WTC11 (cell line): ENCODE results near the gene WDR47. TPM values are rescaled to one million over a fixed set of nuclear protein-coding genes. Genes with fewer than 3 reads are reported as not detected.

Experiments used
- ATAC-seq: fragments of 200-7000 bp; cut with Tn5 transposase; 2 replicates; pipeline ENCODE4 v1.10.0; 2021; ENCODE audit warnings: mild to moderate bottlenecking, moderate library complexity
- CTCF ChIA-PET: fragments of 300-600 bp; sonication (Branson Sonifier 250); formaldehyde crosslinking; loops from one replicate; lab custom pipeline; 2021; ENCODE audit warnings: antibody characterized with exemption; lab: Charles Lee
- POLR2A ChIA-PET: fragments of 350-600 bp; sonication (Branson Sonifier 250); formaldehyde crosslinking; loops from one replicate; lab custom pipeline; 2021; ENCODE audit warnings: antibody characterized with exemption; lab: Charles Lee
- DNase-seq: peaks from one replicate; pipeline ENCODE4 v3.0.0; 2021; ENCODE audit warnings: low spot score
- H3K27ac Mint-ChIP-seq: 2 replicates; pipeline ENCODE4 v1.8.0; 2021; ENCODE audit warnings: mixed read lengths
- H3K27me3 Mint-ChIP-seq: 2 replicates; pipeline ENCODE4 v1.8.0; 2021; ENCODE audit warnings: low read depth, mild to moderate bottlenecking, moderate library complexity, mixed read lengths
- H3K36me3 Mint-ChIP-seq: 2 replicates; pipeline ENCODE4 v1.8.0; 2021; ENCODE audit warnings: mixed read lengths
- H3K4me1 Mint-ChIP-seq: 2 replicates; pipeline ENCODE4 v1.8.0; 2022; ENCODE audit warnings: mixed read lengths
- H3K4me3 Mint-ChIP-seq: 2 replicates; pipeline ENCODE4 v1.8.0; 2021; ENCODE audit warnings: mild to moderate bottlenecking, moderate library complexity, mixed read lengths
- H3K9me3 Mint-ChIP-seq: 2 replicates; pipeline ENCODE4 v1.8.0; 2021; ENCODE audit warnings: mixed read lengths
- CREM ChIP-seq: sonication (generic); formaldehyde crosslinking; IDR thresholded peaks from 2 replicates; pipeline ENCODE4 v1.8.1; 2022; ENCODE audit warnings: mild to moderate bottlenecking, missing genetic modification reagents, moderate library complexity
- ESRRA ChIP-seq: sonication (generic); formaldehyde crosslinking; IDR thresholded peaks from 2 replicates; pipeline ENCODE4 v1.8.1; 2022; ENCODE audit warnings: mild to moderate bottlenecking, missing genetic modification reagents, borderline replicate concordance
- FOXJ3 ChIP-seq: sonication (generic); formaldehyde crosslinking; IDR thresholded peaks from 2 replicates; pipeline ENCODE4 v1.9.0; 2021; ENCODE audit warnings: missing genetic modification reagents, mild to moderate bottlenecking, borderline replicate concordance
- NFE2L1 ChIP-seq: sonication (generic); formaldehyde crosslinking; IDR thresholded peaks from 2 replicates; pipeline ENCODE4 v1.8.1; 2023; ENCODE audit warnings: missing genetic modification reagents
- NR2C2 ChIP-seq: sonication (generic); formaldehyde crosslinking; IDR thresholded peaks from 2 replicates; pipeline ENCODE4 v1.8.0; 2022; ENCODE audit warnings: mild to moderate bottlenecking, missing genetic modification reagents
- OVOL2 ChIP-seq: fragments of 250-450 bp; sonication (Bioruptor Pico); IDR thresholded peaks from 2 replicates; pipeline ENCODE4 v1.9.0; 2021; ENCODE audit warnings: mild to moderate bottlenecking, borderline replicate concordance
- SP1 ChIP-seq: sonication (generic); formaldehyde crosslinking; conservative IDR thresholded peaks from 2 replicates; pipeline ENCODE4 v1.8.1; 2022; ENCODE audit warnings: missing genetic modification reagents
- TEAD1 ChIP-seq: sonication (generic); formaldehyde crosslinking; IDR thresholded peaks from 2 replicates; pipeline ENCODE4 v1.8.0; 2022; ENCODE audit warnings: mild to moderate bottlenecking, missing genetic modification reagents
- TP53 ChIP-seq: sonication (generic); formaldehyde crosslinking; IDR thresholded peaks from 2 replicates; pipeline ENCODE4 v1.8.1; 2023; ENCODE audit warnings: mild to moderate bottlenecking, missing genetic modification reagents
- ZNF121 ChIP-seq: sonication (generic); formaldehyde crosslinking; IDR thresholded peaks from 2 replicates; pipeline ENCODE4 v1.8.0; 2023; ENCODE audit warnings: missing genetic modification reagents
- total RNA-seq: library from RNA; stranded (reverse); gene quantifications from 3 replicates; pipeline ENCODE4 v1.2.3, GENCODE V29; 2021
- TF ChIP-seq, protein P1 (sequence below): sonication (generic); formaldehyde crosslinking; IDR thresholded peaks from 2 replicates; pipeline ENCODE4 v1.8.1; 2023; ENCODE audit warnings: mild to moderate bottlenecking, missing genetic modification reagents
- TF ChIP-seq, protein P2 (sequence below): sonication (generic); formaldehyde crosslinking; IDR thresholded peaks from 2 replicates; pipeline ENCODE4 v1.8.1; 2023; ENCODE audit warnings: mild to moderate bottlenecking, moderate library complexity, missing genetic modification reagents
- TF ChIP-seq, protein P3 (sequence below): sonication (generic); formaldehyde crosslinking; IDR thresholded peaks from 2 replicates; pipeline ENCODE4 v1.8.1; 2023; ENCODE audit warnings: mild to moderate bottlenecking, missing genetic modification reagents, moderate library complexity
- TF ChIP-seq, protein P4 (sequence below): fragments of 250-450 bp; sonication (Bioruptor Pico); IDR thresholded peaks from 2 replicates; pipeline ENCODE4 v1.9.0; 2021; ENCODE audit warnings: mild to moderate bottlenecking
- TF ChIP-seq, protein P5 (sequence below): sonication (generic); formaldehyde crosslinking; IDR thresholded peaks from 2 replicates; pipeline ENCODE4 v1.8.0; 2022; ENCODE audit warnings: mild to moderate bottlenecking, missing genetic modification reagents
- TF ChIP-seq, protein P6 (sequence below): sonication (generic); formaldehyde crosslinking; IDR thresholded peaks from 2 replicates; pipeline ENCODE4 v1.8.0; 2022; ENCODE audit warnings: mild to moderate bottlenecking, missing genetic modification reagents
- TF ChIP-seq, protein P7 (sequence below): sonication (generic); formaldehyde crosslinking; IDR thresholded peaks from 2 replicates; pipeline ENCODE4 v1.8.1; 2022; ENCODE audit warnings: low read depth, mild to moderate bottlenecking, moderate library complexity, missing genetic modification reagents, borderline replicate concordance

The WDR47 gene
- total RNA-seq, 1 experiment from 2014 or later, result 7.0 TPM

DNA sequence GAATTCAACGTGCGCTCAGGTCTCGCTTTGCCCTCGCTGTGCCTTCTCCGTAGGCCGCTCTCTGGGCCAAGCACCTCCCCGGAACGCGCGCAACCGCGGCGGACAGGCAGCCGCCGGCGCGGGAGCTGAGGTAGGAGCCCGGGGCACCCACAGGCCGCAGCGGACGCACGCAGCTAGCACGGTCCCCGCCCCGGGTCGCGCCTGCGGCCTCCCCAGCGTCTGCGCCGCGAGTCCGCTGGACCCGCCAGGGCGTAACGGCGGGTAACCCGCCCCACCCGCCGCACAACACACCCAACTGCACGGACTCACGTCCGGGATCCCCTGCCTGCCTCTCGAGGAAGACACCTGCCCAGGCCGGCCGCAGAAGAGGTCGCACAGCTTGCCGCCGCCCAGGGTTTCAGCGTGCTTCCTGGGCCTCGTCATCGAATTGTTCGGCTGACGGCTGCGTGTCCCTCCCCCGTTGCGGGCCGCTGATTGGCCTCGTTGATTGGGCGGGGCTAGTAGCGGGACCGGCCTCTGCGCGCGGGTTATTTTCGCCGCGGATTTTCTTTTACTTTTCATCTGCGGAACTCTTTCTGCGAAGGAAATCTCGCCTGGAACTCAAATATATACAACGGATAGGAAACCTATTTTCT, 78.7 kb downstream of the WDR47 start, which contains the start of gene CLCC1 (continued):
- TF ChIP-seq, protein P1, sequence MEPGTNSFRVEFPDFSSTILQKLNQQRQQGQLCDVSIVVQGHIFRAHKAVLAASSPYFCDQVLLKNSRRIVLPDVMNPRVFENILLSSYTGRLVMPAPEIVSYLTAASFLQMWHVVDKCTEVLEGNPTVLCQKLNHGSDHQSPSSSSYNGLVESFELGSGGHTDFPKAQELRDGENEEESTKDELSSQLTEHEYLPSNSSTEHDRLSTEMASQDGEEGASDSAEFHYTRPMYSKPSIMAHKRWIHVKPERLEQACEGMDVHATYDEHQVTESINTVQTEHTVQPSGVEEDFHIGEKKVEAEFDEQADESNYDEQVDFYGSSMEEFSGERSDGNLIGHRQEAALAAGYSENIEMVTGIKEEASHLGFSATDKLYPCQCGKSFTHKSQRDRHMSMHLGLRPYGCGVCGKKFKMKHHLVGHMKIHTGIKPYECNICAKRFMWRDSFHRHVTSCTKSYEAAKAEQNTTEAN (CRISPR knock-in tag), result peak; percentile 85
- TF ChIP-seq NR2C2 (CRISPR knock-in tag) (peak; percentile 52; the same call in 1 of the 2 replicates), FOXJ3 (CRISPR knock-in tag) (no peak), CREM (CRISPR knock-in tag) (peak; percentile 88; the same call in 1 of the 2 replicates)
- TF ChIP-seq, protein P2, sequence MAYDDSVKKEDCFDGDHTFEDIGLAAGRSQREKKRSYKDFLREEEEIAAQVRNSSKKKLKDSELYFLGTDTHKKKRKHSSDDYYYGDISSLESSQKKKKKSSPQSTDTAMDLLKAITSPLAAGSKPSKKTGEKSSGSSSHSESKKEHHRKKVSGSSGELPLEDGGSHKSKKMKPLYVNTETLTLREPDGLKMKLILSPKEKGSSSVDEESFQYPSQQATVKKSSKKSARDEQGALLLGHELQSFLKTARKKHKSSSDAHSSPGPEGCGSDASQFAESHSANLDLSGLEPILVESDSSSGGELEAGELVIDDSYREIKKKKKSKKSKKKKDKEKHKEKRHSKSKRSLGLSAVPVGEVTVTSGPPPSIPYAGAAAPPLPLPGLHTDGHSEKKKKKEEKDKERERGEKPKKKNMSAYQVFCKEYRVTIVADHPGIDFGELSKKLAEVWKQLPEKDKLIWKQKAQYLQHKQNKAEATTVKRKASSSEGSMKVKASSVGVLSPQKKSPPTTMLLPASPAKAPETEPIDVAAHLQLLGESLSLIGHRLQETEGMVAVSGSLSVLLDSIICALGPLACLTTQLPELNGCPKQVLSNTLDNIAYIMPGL, result peak; percentile 88

DNA sequence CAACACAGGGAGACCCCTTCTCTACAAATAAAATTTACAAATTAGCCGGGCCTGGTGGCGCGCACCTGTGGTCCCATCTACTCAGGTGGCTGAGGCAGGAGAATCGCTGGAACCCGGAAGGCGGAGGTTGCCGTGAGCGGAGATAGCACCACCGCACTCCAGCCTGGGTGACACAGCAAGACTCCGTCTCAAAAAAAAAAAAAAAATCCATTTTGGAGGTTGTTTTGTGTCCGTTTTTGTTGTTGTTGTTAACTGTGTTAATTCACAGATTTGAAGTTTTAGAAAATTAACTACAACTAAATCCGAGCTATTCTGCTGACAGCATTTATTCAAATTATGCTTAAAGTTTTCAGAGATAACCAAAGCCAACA, 79.2 kb downstream of the WDR47 start:
- H3K4me1 Mint-ChIP-seq, result peaks cover 22% of the 10 kb centered on the region
- no peaks in the 10 kb centered on the region for H3K36me3 Mint-ChIP-seq
- no peaks in the 10 kb centered on the region for H3K27me3 Mint-ChIP-seq
- H3K27ac Mint-ChIP-seq, result peak overlapping the region; percentile 45
- DNase-seq (peak; percentile 36), ATAC-seq (peak; percentile 9; the same call in 1 of the 2 replicates)
- TF ChIP-seq ZNF121 (CRISPR knock-in tag), result peak; percentile 36; the same call in 1 of the 2 replicates
- TF ChIP-seq, protein P3, sequence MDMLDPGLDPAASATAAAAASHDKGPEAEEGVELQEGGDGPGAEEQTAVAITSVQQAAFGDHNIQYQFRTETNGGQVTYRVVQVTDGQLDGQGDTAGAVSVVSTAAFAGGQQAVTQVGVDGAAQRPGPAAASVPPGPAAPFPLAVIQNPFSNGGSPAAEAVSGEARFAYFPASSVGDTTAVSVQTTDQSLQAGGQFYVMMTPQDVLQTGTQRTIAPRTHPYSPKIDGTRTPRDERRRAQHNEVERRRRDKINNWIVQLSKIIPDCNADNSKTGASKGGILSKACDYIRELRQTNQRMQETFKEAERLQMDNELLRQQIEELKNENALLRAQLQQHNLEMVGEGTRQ (CRISPR knock-in tag), result no peak
- CTCF ChIA-PET, result interaction anchor here (0.8 to 1.2 kb wide), 4 partner anchors 14 to 239 kb away, joined by 3 to 4 read pairs (median 3); a partner anchor contains a TSS
- H3K4me3 Mint-ChIP-seq, result peak overlapping the region; percentile 80
- H3K9me3 Mint-ChIP-seq, result no peaks in the 10 kb centered on the region
- POLR2A ChIA-PET, result no interaction called here

DNA sequence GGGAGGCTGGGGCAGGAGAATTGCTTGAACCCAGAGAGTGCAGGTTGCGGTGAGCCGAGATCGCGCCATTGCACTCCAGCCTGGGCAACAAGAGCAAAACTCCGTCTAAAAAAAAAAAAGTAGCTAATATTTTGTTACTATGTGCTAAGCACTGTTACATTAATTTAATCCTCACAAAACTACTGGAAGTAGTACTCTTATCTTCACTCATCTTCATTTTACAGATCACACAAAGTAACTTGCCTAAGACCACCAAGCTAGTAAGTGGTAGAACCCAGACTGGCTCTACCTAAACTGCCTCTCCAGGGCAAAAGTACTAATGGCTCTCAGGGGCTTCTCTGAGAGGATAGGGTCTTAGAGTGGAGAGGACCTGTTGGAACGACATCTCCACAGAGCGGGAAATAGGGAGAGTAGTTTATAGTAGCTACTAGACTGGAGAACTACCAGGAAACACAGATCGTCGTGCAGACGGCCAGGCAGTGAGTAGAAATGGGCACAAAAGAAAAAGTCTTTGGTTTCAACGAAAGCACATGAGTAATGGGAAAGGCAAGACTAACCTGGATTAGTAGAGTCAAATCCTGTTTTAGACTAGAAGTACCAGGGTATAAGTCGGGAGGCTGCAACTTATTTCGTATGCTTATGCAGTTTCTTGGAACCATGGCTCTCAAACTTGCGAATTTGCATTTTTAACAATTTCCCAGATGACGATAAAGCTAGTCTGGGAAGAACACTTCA, 80.0 kb downstream of the WDR47 start:
- TF ChIP-seq, protein P4, sequence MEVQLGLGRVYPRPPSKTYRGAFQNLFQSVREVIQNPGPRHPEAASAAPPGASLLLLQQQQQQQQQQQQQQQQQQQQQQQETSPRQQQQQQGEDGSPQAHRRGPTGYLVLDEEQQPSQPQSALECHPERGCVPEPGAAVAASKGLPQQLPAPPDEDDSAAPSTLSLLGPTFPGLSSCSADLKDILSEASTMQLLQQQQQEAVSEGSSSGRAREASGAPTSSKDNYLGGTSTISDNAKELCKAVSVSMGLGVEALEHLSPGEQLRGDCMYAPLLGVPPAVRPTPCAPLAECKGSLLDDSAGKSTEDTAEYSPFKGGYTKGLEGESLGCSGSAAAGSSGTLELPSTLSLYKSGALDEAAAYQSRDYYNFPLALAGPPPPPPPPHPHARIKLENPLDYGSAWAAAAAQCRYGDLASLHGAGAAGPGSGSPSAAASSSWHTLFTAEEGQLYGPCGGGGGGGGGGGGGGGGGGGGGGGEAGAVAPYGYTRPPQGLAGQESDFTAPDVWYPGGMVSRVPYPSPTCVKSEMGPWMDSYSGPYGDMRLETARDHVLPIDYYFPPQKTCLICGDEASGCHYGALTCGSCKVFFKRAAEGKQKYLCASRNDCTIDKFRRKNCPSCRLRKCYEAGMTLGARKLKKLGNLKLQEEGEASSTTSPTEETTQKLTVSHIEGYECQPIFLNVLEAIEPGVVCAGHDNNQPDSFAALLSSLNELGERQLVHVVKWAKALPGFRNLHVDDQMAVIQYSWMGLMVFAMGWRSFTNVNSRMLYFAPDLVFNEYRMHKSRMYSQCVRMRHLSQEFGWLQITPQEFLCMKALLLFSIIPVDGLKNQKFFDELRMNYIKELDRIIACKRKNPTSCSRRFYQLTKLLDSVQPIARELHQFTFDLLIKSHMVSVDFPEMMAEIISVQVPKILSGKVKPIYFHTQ (CRISPR knock-in tag), result no peak
- TF ChIP-seq NFE2L1 (CRISPR knock-in tag), result no peak
- TF ChIP-seq, protein P5, sequence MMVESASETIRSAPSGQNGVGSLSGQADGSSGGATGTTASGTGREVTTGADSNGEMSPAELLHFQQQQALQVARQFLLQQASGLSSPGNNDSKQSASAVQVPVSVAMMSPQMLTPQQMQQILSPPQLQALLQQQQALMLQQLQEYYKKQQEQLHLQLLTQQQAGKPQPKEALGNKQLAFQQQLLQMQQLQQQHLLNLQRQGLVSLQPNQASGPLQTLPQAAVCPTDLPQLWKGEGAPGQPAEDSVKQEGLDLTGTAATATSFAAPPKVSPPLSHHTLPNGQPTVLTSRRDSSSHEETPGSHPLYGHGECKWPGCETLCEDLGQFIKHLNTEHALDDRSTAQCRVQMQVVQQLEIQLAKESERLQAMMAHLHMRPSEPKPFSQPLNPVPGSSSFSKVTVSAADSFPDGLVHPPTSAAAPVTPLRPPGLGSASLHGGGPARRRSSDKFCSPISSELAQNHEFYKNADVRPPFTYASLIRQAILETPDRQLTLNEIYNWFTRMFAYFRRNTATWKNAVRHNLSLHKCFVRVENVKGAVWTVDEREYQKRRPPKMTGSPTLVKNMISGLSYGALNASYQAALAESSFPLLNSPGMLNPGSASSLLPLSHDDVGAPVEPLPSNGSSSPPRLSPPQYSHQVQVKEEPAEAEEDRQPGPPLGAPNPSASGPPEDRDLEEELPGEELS (CRISPR knock-in tag), result no peak
- TF ChIP-seq, protein P6, sequence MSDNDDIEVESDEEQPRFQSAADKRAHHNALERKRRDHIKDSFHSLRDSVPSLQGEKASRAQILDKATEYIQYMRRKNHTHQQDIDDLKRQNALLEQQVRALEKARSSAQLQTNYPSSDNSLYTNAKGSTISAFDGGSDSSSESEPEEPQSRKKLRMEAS (CRISPR knock-in tag), result no peak
- TF ChIP-seq, protein P7, sequence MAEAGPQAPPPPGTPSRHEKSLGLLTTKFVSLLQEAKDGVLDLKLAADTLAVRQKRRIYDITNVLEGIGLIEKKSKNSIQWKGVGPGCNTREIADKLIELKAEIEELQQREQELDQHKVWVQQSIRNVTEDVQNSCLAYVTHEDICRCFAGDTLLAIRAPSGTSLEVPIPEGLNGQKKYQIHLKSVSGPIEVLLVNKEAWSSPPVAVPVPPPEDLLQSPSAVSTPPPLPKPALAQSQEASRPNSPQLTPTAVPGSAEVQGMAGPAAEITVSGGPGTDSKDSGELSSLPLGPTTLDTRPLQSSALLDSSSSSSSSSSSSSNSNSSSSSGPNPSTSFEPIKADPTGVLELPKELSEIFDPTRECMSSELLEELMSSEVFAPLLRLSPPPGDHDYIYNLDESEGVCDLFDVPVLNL (CRISPR knock-in tag), result no peak
- no peak for TF ChIP-seq TEAD1
- TF ChIP-seq ESRRA (CRISPR knock-in tag), result no peak
- TF ChIP-seq OVOL2, result no peak
- no peak for TF ChIP-seq SP1 (CRISPR knock-in tag)
- TF ChIP-seq CREM (CRISPR knock-in tag), result no peak
- no peak for TF ChIP-seq TP53 (CRISPR knock-in tag)
- Mint-ChIP-seq H3K27ac (peak overlapping the region; percentile 64), H3K36me3 (no peaks in the 10 kb centered on the region), H3K4me3 (peak overlapping the region; percentile 80), H3K9me3 (no peaks in the 10 kb centered on the region), H3K4me1 (peaks cover 25% of the 10 kb centered on the region), H3K27me3 (no peaks in the 10 kb centered on the region)
- CTCF ChIA-PET, result interaction anchor here (0.8 to 0.9 kb wide), 2 partner anchors 151 kb away, joined by 3 read pairs; a partner anchor contains a TSS
- POLR2A ChIA-PET, result no interaction called here
- DNase-seq (no peak), ATAC-seq (no peak)
